Endothelial cell of umbilical vein (primary cell): Measurements from ENCODE around the gene APELA. TPM values are rescaled to one million over a fixed set of nuclear protein-coding genes. Genes with fewer than 3 reads are reported as not detected.

Experiments used
- BruUV-seq: library from RNA; stranded (reverse); fragments of 400-500 nt; replicated peaks from 2 replicates; lab custom pipeline; 2021; lab: Mats Ljungman, UMichigan
- CTCF ChIA-PET: fragments of 300-600, 350-600 bp; sonication (Branson Sonifier 250); formaldehyde crosslinking; loops from one replicate; lab custom pipeline; 2021; ENCODE audit warnings: antibody characterized with exemption, inconsistent platforms; lab: Charles Lee
- POLR2A ChIA-PET: fragments of 300-600, 350-600 bp; sonication (Branson Sonifier 250); formaldehyde crosslinking; loops from one replicate; lab custom pipeline; 2021; ENCODE audit warnings: antibody characterized with exemption, inconsistent platforms; lab: Charles Lee
- DNase-seq: peaks from one replicate; pipeline ENCODE4 v3.0.0-alpha.2; 2011; ENCODE audit warnings: low read depth, low spot score
- FAIRE-seq: peaks from 2 replicates; lab custom pipeline; 2011; peaks lifted over from hg19 to GRCh38; lab: Jason Lieb, UNC
- H2AFZ ChIP-seq: 2 replicates; pipeline ENCODE4 v1.6.0; 2012; ENCODE audit warnings: low read depth, low read length, control low read depth, inconsistent platforms
- H3K27ac ChIP-seq: 2 replicates; pipeline ENCODE4 v1.5.1; 2011; ENCODE audit warnings: low read depth, mild to moderate bottlenecking, control low read depth, low read length, moderate library complexity; ENCODE audit not compliant: insufficient read depth
- H3K27me3 ChIP-seq, 2 experiments: 2 replicates each; pipeline versions ENCODE4 v1.6.0 to v1.6.1; 2011; ENCODE audit warnings: low read length in 2 of 2, mixed read lengths in 1 of 2; ENCODE audit not compliant: control insufficient read depth in 2 of 2, insufficient read depth in 2 of 2
- H3K36me3 ChIP-seq, 2 experiments: 2 replicates in 1 of 2; 3 replicates in 1 of 2; pipeline ENCODE4 v1.5.1; 2011; ENCODE audit warnings: low read length in 2 of 2, mild to moderate bottlenecking in 1 of 2, moderate library complexity in 1 of 2; ENCODE audit not compliant: control insufficient read depth in 2 of 2, insufficient read depth in 2 of 2; ENCODE audit errors: extremely low read depth in 1 of 2
- H3K4me1 ChIP-seq: 3 replicates; pipeline ENCODE4 v1.5.1; 2011; ENCODE audit warnings: mild to moderate bottlenecking, low read length; ENCODE audit not compliant: control insufficient read depth, insufficient read depth; ENCODE audit errors: extremely low read depth
- H3K4me2 ChIP-seq: 2 replicates; pipeline ENCODE4 v1.6.1; 2011; ENCODE audit warnings: low read length, control low read depth, mixed read lengths; ENCODE audit not compliant: insufficient read depth
- H3K4me3 ChIP-seq, 3 experiments: fragments of 200-600 bp in 1 of 3; sonication (generic), shearing (Covaris generic) in 1 of 3; replicated peaks in 1 of 3; 2 replicates each; pipeline ENCODE4 v1.5.1; 2011 to 2016; ENCODE audit warnings: control low read depth in 3 of 3, low read length in 3 of 3, mild to moderate bottlenecking in 2 of 3, inconsistent platforms in 1 of 3, low read depth in 1 of 3, moderate library complexity in 1 of 3; ENCODE audit not compliant: insufficient read depth in 1 of 3
- H3K79me2 ChIP-seq: 2 replicates; pipeline ENCODE4 v1.6.0; 2012; ENCODE audit warnings: low read length, inconsistent platforms; ENCODE audit not compliant: control insufficient read depth, insufficient read depth
- H3K9ac ChIP-seq: replicated peaks from 2 replicates; pipeline ENCODE3; 2011; ENCODE audit warnings: low read length, control low read depth; ENCODE audit not compliant: insufficient read depth; ENCODE audit errors: extremely low read depth
- H3K9me1 ChIP-seq: replicated peaks from 3 replicates; pipeline ENCODE4 v1.6.0; 2011; ENCODE audit warnings: mild to moderate bottlenecking, low read length; ENCODE audit not compliant: control insufficient read depth, insufficient read depth; ENCODE audit errors: extremely low read depth
- H3K9me3 ChIP-seq: replicated peaks from 2 replicates; pipeline ENCODE4 v1.5.1; 2012; ENCODE audit warnings: low read length, inconsistent platforms; ENCODE audit not compliant: control insufficient read depth, insufficient read depth
- H4K20me1 ChIP-seq: replicated peaks from 2 replicates; pipeline ENCODE3; 2011; ENCODE audit warnings: mild to moderate bottlenecking, low read length; ENCODE audit not compliant: control insufficient read depth, insufficient read depth; ENCODE audit errors: extremely low read depth
- EZH2 ChIP-seq: IDR thresholded peaks from 2 replicates; pipeline ENCODE4 v1.6.1; 2012; ENCODE audit warnings: borderline replicate concordance, low read depth, mild to moderate bottlenecking, moderate library complexity, low read length, inconsistent platforms; ENCODE audit not compliant: severe bottlenecking
- FOS ChIP-seq: IDR thresholded peaks from 2 replicates; pipeline ENCODE4 v1.6.1; 2011; ENCODE audit warnings: mild to moderate bottlenecking, low read length, moderate library complexity, borderline replicate concordance; ENCODE audit not compliant: insufficient read depth
- GATA2 ChIP-seq: IDR thresholded peaks from 2 replicates; pipeline ENCODE4 v1.7.0; 2011; ENCODE audit warnings: low read depth, mild to moderate bottlenecking, moderate library complexity, mixed read lengths, low read length; ENCODE audit not compliant: insufficient read length, insufficient read depth
- JUN ChIP-seq: IDR thresholded peaks from 2 replicates; pipeline ENCODE4 v1.6.1; 2011; ENCODE audit warnings: borderline replicate concordance, low read depth; ENCODE audit not compliant: insufficient read length, insufficient read depth
- MYC ChIP-seq: IDR thresholded peaks from one replicate; pipeline ENCODE4 v1.6.1; 2011; ENCODE audit warnings: mild to moderate bottlenecking, low read depth, low read length
- POLR2A ChIP-seq: IDR thresholded peaks from 2 replicates; pipeline ENCODE4 v1.6.1; 2012; ENCODE audit warnings: low read depth, mild to moderate bottlenecking, control low read depth, low read length
- POLR2AphosphoS5 ChIP-seq: IDR thresholded peaks from 2 replicates; pipeline ENCODE4 v1.6.1; 2012; ENCODE audit warnings: low read depth, mild to moderate bottlenecking, control low read depth, low read length, moderate library complexity; ENCODE audit not compliant: insufficient read depth
- dilution Hi-C: fragments of 300-500 bp; cut with MboI; formaldehyde crosslinking; loops from one replicate; pipeline ENCODE4 v1.15.0; 2019; ENCODE audit warnings: low sequenced_read_pairs; ENCODE audit not compliant: extremely low pct_ligation_motif_present
- intact Hi-C: fragments of 100-400 bp; cut with micrococcal nuclease; formaldehyde crosslinking; loops from one replicate; pipeline ENCODE4 v1.10.0; 2022
- polyA plus RNA-seq, 4 experiments: library from polyadenylated mRNA; depleted of rRNA in 3 of 4; stranded (reverse) in 3 of 4; unstranded in 1 of 4; fragments of >200 nt; gene quantifications; 2 replicates each; pipeline versions ENCODE4 v1.2.1 to v1.2.3, GENCODE V29; 2011 to 2012; ENCODE audit warnings: missing spikeins in 1 of 4
- total RNA-seq: library from RNA; stranded (reverse); gene quantifications from 2 replicates; pipeline ENCODE4 v1.2.3, GENCODE V29; 2021
- TF ChIP-seq, protein P1 (sequence below): IDR thresholded peaks from 2 replicates; pipeline ENCODE4 v1.6.1; 2011; ENCODE audit not compliant: insufficient read depth, insufficient read length
- TF ChIP-seq, protein P2 (sequence below), 2 donors: IDR thresholded peaks; 1 replicate in 1 of 2; 2 replicates in 1 of 2; pipeline ENCODE4 v1.5.1; 2011; ENCODE audit warnings: low read length in 2 of 2, mild to moderate bottlenecking in 2 of 2, moderate library complexity in 2 of 2, control low read depth in 1 of 2, inconsistent platforms in 1 of 2, low read depth in 1 of 2; ENCODE audit not compliant: insufficient read depth in 1 of 2; ENCODE audit errors: extremely low read depth in 1 of 2

Gene APELA
- total and polyA plus RNA-seq, 2 donors (not counting 3 experiments of a cell fraction or from before 2014, with no cell fraction given) = not detected

DNA sequence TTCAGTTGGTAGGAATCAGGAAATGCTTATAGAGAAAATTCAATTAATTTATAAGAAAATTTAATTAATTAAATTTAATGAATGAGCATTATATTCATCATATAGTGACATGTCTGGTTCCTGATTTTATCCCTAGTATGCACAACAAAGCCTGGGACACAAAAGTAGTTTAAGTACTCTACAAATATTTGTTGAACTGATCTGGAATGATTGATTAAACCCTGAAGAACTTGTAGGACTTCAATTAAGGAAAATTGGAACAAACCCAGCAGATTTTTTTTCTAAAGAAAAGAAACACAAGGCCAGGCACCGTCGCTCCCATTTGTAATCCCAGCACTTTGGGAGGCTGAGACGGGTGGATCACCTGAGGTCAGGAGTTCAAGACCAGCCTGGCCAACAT is 4.5 kb upstream of the APELA start:
- TF ChIP-seq POLR2AphosphoS5 (no peak), FOS (no peak), EZH2 (no peak), JUN (no peak)
- TF ChIP-seq, protein P1, sequence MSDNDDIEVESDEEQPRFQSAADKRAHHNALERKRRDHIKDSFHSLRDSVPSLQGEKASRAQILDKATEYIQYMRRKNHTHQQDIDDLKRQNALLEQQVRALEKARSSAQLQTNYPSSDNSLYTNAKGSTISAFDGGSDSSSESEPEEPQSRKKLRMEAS = no peak
- dilution Hi-C loops = no loop called here
- no TSS peak for BruUV-seq
- H3K36me3 ChIP-seq = no peaks in the 10 kb centered on the region
- no peaks in the 10 kb centered on the region for H3K79me2 ChIP-seq
- intact Hi-C loops = no loop called here
- POLR2A ChIA-PET = no interaction called here
- no peaks in the 10 kb centered on the region for H3K4me1 ChIP-seq
- H3K9ac ChIP-seq = no peak overlapping the region
- FAIRE-seq (no peak), DNase-seq (no peak)
- no peak overlapping the region for H3K4me2 ChIP-seq
- H3K9me1 ChIP-seq = no peaks in the 10 kb centered on the region
- CTCF ChIA-PET = no interaction called here
- H2AFZ ChIP-seq = no peak overlapping the region
- H4K20me1 ChIP-seq = no peaks in the 10 kb centered on the region
- no peak overlapping the region for H3K4me3 ChIP-seq
- H3K27me3 ChIP-seq = no peaks in the 10 kb centered on the region
- H3K27ac ChIP-seq = no peak overlapping the region
- H3K9me3 ChIP-seq = no peaks in the 10 kb centered on the region

DNA sequence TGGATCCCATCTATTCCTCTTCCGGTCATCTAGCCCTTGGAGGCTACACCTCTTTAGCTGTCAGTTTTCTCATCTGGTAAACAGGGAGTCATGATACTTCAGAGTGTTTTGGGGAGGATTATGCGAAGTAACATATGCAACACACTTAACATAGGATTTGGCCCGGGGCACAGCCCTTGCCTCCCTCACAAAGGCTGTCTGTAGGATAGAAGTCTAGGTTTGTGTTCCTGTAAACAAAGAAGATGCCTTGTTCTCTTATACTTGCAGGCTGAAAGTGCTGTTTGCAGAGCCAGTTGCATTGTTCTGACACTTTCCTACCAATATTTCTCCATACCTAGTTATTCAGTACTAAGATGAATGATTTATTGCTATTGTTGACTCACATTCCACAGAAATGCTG is 2.2 kb upstream of the APELA start:
- no peaks in the 10 kb centered on the region for H3K79me2 ChIP-seq
- H2AFZ ChIP-seq = no peak overlapping the region
- POLR2A ChIA-PET = no interaction called here
- H3K27me3 ChIP-seq = no peaks in the 10 kb centered on the region
- no peaks in the 10 kb centered on the region for H3K4me1 ChIP-seq
- BruUV-seq = no TSS peak
- no peak overlapping the region for H3K4me2 ChIP-seq
- TF ChIP-seq POLR2AphosphoS5 = no peak
- TF ChIP-seq POLR2A = no peak
- TF ChIP-seq, protein P1 = no peak
- TF ChIP-seq JUN = no peak
- no peak for TF ChIP-seq FOS
- TF ChIP-seq GATA2 = no peak
- TF ChIP-seq EZH2 = no peak
- TF ChIP-seq, protein P2, sequence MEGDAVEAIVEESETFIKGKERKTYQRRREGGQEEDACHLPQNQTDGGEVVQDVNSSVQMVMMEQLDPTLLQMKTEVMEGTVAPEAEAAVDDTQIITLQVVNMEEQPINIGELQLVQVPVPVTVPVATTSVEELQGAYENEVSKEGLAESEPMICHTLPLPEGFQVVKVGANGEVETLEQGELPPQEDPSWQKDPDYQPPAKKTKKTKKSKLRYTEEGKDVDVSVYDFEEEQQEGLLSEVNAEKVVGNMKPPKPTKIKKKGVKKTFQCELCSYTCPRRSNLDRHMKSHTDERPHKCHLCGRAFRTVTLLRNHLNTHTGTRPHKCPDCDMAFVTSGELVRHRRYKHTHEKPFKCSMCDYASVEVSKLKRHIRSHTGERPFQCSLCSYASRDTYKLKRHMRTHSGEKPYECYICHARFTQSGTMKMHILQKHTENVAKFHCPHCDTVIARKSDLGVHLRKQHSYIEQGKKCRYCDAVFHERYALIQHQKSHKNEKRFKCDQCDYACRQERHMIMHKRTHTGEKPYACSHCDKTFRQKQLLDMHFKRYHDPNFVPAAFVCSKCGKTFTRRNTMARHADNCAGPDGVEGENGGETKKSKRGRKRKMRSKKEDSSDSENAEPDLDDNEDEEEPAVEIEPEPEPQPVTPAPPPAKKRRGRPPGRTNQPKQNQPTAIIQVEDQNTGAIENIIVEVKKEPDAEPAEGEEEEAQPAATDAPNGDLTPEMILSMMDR (IDR thresholded peaks at IDR 0.05; ENCODE audit: extremely low read depth in 1 of 2, insufficient read depth in 1 of 2, low read depth in 1 of 2, low read length in 2 of 2) = no peak
- no peak for TF ChIP-seq MYC
- FAIRE-seq (no peak), DNase-seq (no peak)
- no peaks in the 10 kb centered on the region for H3K9me3 ChIP-seq
- no peaks in the 10 kb centered on the region for H3K36me3 ChIP-seq
- H3K27ac ChIP-seq = no peak overlapping the region
- no peak overlapping the region for H3K9ac ChIP-seq
- no peaks in the 10 kb centered on the region for H3K9me1 ChIP-seq
- intact Hi-C loops (no loop called here), dilution Hi-C loops (no loop called here)
- no peaks in the 10 kb centered on the region for H4K20me1 ChIP-seq
- no peak overlapping the region for H3K4me3 ChIP-seq
- CTCF ChIA-PET = no interaction called here
